Glomerular endothelial cell (primary cell): Measurements from ENCODE around the gene CAPRIN1. TPM values are rescaled to one million over a fixed set of nuclear protein-coding genes. Genes with fewer than 3 reads are reported as not detected.

ENCODE experiments used
- DNase-seq: peaks from one replicate; pipeline ENCODE4 v3.0.0-alpha.2; 2011; ENCODE audit warnings: low read depth, low spot score; ENCODE audit errors: extremely low read depth
- total RNA-seq: library from RNA; depleted of rRNA; stranded (reverse); fragments of >200 nt; gene quantifications from 2 replicates; pipeline ENCODE4 v1.2.3, GENCODE V29; 2015

The CAPRIN1 gene
- total RNA-seq, 1 donor from 2014 or later, result 211 TPM

GRCh38 chr11:34139346-34139745 is 87.8 kb downstream of the CAPRIN1 start:
- DNase-seq, result no peak

GRCh38 chr11:34140149-34140548 is 88.6 kb downstream of the CAPRIN1 start:
- no peak for DNase-seq

GRCh38 chr11:34143048-34143447 is 91.5 kb downstream of the CAPRIN1 start:
- no peak for DNase-seq

GRCh38 chr11:34145073-34145472 is 93.5 kb downstream of the CAPRIN1 start:
- no peak for DNase-seq

- no peak for DNase-seq
Measured at GRCh38 chr11:34145847-34146381, 94.4 kb downstream of the CAPRIN1 start.

- no peak for DNase-seq
Measured at GRCh38 chr11:34146411-34146810, 94.9 kb downstream of the CAPRIN1 start.

- DNase-seq, result no peak
Measured at GRCh38 chr11:34146866-34147265, 95.3 kb downstream of the CAPRIN1 start.

GRCh38 chr11:34147581-34147980 is 96.0 kb downstream of the CAPRIN1 start:
- no peak for DNase-seq

GRCh38 chr11:34148504-34149165 is 97.1 kb downstream of the CAPRIN1 start:
- no peak for DNase-seq

GRCh38 chr11:34149274-34149673 is 97.7 kb downstream of the CAPRIN1 start:
- no peak for DNase-seq

GRCh38 chr11:34149786-34150185 is 98.3 kb downstream of the CAPRIN1 start:
- DNase-seq, result no peak

- DNase-seq, result no peak
Measured at GRCh38 chr11:34150494-34151151, 99.1 kb downstream of the CAPRIN1 start.

Other genes with a start within 250 kb of the CAPRIN1 start
- 47.8 and 67.6 TPM in 2 replicates for gene LMO2, start 159.7 kb upstream of the CAPRIN1 start, total RNA-seq
- gene NAT10, start 53.9 kb downstream of the CAPRIN1 start, total RNA-seq, result 18.8 and 23.3 TPM in 2 replicates